ENCODE measurements around the gene SMIM9. TPM values are rescaled to one million over a fixed set of nuclear protein-coding genes. Genes with fewer than 3 reads are reported as not detected.

The SMIM9 gene
- total RNA-seq, 2 experiments from 2014 or later = 0.26 TPM; not detected in 1

DNA sequence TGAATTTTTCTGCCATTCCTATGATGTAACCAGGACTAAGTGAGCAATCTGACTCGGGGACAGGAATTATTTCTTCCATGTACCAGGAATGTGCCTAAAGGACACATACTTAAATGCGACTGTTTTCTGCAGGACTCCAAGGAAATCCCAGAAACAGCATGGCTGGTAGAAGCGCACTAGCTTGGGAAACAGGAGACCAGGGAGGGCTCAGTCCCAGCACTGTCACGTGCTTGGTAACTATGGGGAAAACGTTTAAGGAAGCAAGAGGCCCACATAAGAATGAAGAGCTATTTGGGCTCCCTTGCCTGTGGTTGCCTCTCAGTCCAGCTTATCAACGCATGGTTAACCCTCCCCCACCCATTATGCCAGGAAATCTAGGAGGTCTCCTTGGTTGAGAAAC, 48.7 kb downstream of the SMIM9 start:
- no peak for DNase-seq
- Mint-ChIP-seq H3K9me3 (ENCODE audit: low read depth) (no peaks in the 10 kb centered on the region), H3K4me1 (peaks cover 29% of the 10 kb centered on the region), H3K36me3 (peaks cover 44% of the 10 kb centered on the region), H3K4me3 (no peak overlapping the region), H3K27ac (no peak overlapping the region), H3K27me3 (no peaks in the 10 kb centered on the region)
- ATAC-seq = no peak
- CTCF ChIA-PET = no interaction called here

DNA sequence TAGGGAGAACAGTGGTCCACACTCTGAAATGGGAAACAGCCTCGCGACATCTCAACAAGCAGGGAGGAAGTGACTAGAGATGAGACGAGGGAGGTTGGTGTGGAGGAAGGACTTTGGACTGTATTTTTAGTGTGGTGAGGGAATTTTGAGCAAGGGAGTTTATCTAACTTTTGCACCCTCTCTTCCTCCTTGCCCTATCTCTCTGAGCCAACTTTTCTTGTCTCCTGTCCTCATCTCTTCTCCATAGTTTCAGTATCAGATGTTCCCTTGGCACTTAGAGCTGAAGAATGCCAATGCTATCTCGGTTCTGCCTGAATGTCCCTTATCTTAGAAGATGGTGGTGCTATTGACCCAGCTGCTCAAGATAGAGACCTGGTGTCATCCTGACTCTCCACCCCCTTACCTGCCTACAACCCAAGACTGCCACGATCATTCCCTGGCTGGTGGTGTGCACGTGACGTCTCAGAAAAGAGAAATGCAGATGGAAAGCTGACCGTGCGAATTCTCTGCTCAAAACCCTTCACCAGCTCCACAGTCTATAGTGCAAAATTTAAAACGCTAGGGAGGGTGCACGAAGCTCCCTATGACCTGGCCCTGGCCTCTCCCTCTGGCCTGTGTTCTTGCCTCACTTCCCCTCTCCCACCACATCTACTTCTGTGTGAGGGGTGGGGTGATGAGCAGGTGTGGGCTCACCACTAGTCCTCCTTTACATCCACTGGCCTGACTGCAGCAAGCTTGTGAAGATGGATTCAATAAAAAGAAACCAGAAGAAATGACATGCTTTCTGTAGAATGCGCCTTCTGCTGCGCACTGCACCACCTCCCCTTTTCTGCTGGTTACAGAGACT, 50.1 kb downstream of the SMIM9 start:
- H3K9me3 Mint-ChIP-seq (ENCODE audit: low read depth) = no peaks in the 10 kb centered on the region
- DNase-seq (no peak), ATAC-seq (no peak)
- H3K4me3 Mint-ChIP-seq = no peak overlapping the region
- CTCF ChIA-PET = interaction anchor here (0.7 kb wide), 1 partner anchor 27 kb away, joined by 3 read pairs; no protein-coding TSS in a partner anchor
- no peak overlapping the region for H3K27ac Mint-ChIP-seq
- H3K27me3 Mint-ChIP-seq = no peaks in the 10 kb centered on the region
- H3K36me3 Mint-ChIP-seq = peaks cover 39% of the 10 kb centered on the region
- peaks cover 29% of the 10 kb centered on the region for H3K4me1 Mint-ChIP-seq

DNA sequence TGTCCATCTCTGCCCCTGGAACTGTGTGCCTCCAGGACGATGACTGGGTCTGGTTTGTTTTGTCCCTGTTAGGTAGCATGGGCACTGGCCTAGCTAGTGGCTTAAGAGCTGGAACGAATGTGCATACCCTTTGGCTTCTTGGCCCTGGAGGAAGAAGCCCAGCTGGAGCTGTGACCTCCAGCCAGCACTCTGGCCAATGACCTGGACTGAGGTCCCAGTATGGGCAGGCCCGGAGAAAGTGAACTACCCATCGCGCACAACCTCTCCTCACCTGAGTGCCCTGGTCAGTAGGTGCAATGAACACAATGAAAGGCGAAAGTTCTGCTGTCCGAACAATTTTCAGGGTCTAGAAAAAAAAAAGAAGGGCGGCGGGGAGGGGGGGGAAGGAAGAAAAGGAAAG, 53.5 kb downstream of the SMIM9 start:
- H3K27ac Mint-ChIP-seq = no peak overlapping the region
- no peaks in the 10 kb centered on the region for H3K9me3 Mint-ChIP-seq (ENCODE audit: low read depth)
- CTCF ChIA-PET = interaction anchor here (1.5 kb wide), 1 partner anchor 18 kb away, joined by 4 read pairs; the partner anchor contains the start of gene DKC1
- DNase-seq = no peak
- H3K4me3 Mint-ChIP-seq = no peak overlapping the region
- H3K27me3 Mint-ChIP-seq = no peaks in the 10 kb centered on the region
- peaks cover 26% of the 10 kb centered on the region for H3K4me1 Mint-ChIP-seq
- no peak for ATAC-seq
- H3K36me3 Mint-ChIP-seq = peaks cover 38% of the 10 kb centered on the region

DNA sequence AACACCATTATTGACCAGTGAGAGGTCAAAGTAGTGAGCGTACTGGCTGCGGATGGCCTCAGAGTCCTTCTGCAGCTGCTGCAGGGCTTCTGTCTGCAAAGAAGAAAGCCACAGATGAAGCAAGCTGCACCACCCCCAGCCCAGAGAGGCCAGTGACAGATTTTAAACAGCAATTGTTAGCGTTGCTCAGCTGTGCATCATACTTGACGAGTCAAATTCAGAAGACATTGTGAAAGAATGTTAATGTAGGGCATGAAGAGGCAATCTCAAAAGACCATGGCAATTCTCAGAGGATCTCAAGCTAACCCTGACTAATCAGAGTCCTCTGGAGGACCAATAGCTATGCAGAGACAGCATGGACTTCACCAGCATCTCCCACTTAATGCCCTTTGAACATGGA, 55.2 kb downstream of the SMIM9 start:
- H3K27me3 Mint-ChIP-seq = no peaks in the 10 kb centered on the region
- no peak for ATAC-seq
- peaks cover 42% of the 10 kb centered on the region for H3K36me3 Mint-ChIP-seq
- CTCF ChIA-PET = no interaction called here
- no peak for DNase-seq
- peaks cover 23% of the 10 kb centered on the region for H3K4me1 Mint-ChIP-seq
- no peak overlapping the region for H3K4me3 Mint-ChIP-seq
- no peak overlapping the region for H3K27ac Mint-ChIP-seq
- H3K9me3 Mint-ChIP-seq (ENCODE audit: low read depth) = no peaks in the 10 kb centered on the region

DNA sequence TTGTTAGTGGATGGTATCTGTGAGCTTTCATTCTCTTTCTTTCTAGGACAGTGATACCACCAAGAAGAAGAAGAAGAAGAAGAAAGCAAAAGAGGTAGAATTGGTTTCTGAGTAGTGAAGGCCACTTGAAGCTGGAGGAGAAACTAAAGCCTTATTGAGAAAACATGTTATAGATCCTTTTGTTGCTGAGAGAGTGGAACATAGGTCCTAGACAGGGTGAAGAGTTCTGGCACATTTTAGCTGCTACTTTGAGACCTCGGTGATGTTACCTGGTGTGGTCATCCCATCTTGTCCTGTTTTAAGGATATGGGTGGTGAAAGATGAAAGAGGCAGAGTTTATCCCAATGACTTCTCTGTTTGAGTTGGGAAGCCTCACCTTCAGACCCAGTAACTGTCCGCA, 57.7 kb downstream of the SMIM9 start:
- H3K4me1 Mint-ChIP-seq = peaks cover 18% of the 10 kb centered on the region
- CTCF ChIA-PET = interaction anchor here (1.1 kb wide), 1 partner anchor 22 kb away, joined by 3 read pairs; no protein-coding TSS in a partner anchor
- H3K4me3 Mint-ChIP-seq = no peak overlapping the region
- H3K36me3 Mint-ChIP-seq = peaks cover 45% of the 10 kb centered on the region
- ATAC-seq (no peak), DNase-seq (no peak)
- no peaks in the 10 kb centered on the region for H3K9me3 Mint-ChIP-seq (ENCODE audit: low read depth)
- H3K27me3 Mint-ChIP-seq = no peaks in the 10 kb centered on the region
- peak overlapping the region; percentile 28 for H3K27ac Mint-ChIP-seq

DNA sequence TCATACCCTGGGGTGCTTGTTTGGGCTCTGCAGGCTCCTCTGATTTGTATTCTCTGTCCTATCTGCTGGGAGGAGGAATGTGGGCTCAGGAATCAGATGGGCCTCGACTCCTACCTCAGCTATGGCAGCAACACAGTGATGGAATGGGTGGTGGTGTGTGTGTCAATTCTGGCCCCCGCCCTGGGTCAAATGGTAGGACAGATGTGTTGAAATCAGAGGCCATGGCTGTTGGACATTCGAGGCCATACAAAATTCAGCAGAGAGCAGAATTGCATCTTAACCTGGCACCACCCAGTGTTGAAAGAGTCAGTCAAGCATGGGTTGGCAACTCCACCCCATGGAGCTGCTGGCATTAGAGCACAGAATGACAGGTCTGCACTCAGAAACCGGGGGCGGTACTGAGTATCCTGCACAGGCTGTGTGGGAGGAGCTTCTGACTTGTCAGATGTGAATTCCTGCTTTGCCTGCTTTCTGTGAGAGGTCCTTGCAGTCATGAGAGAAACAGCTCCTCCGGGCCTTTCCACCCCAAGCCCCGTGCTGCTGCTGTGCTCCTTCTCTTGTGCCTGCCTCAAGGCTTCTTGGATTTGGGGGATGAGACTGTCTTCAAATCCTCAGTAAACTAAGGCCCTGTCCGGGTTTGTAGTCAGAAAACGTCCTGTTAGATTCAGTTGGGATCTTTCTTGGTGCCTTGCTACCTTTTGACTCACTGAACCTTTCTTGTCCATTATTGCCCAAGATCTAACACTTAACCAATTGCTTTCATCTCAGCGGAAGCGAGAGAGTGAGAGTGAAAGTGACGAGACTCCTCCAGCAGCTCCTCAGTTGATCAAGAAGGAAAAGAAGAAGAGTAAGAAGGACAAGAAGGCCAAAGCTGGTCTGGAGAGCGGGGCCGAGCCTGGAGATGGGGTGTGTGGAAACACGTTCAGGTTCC, 58.8 kb downstream of the SMIM9 start:
- Mint-ChIP-seq H3K27me3 (no peaks in the 10 kb centered on the region), H3K27ac (no peak overlapping the region), H3K4me3 (no peak overlapping the region), H3K36me3 (peaks cover 48% of the 10 kb centered on the region), H3K9me3 (ENCODE audit: low read depth) (no peaks in the 10 kb centered on the region), H3K4me1 (peaks cover 22% of the 10 kb centered on the region)
- ATAC-seq (no peak), DNase-seq (no peak)
- CTCF ChIA-PET = interaction anchor here (1.1 kb wide), 1 partner anchor 23 kb away, joined by 3 read pairs; no protein-coding TSS in a partner anchor

DNA sequence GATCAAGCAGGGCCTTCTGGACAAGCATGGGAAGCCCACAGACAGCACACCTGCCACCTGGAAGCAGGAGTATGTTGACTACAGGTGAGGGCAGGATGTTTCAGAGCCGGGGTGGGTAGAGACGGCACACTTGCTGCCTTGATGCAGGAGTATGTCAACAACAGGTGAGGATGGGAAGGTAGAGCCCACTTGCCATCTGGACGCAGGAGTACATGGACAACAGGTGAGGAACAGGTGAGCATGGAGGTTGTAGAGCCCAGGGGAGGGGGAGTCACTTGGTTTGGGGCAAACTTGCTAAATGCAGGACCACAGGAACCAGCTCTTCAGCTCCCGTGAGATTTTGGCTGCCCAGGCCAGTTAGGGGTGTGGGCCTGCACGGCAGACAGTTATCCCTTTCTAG, 59.8 kb downstream of the SMIM9 start:
- peaks cover 24% of the 10 kb centered on the region for H3K4me1 Mint-ChIP-seq
- H3K27me3 Mint-ChIP-seq = no peaks in the 10 kb centered on the region
- H3K27ac Mint-ChIP-seq = no peak overlapping the region
- H3K36me3 Mint-ChIP-seq = peaks cover 53% of the 10 kb centered on the region
- no peaks in the 10 kb centered on the region for H3K9me3 Mint-ChIP-seq (ENCODE audit: low read depth)
- DNase-seq (no peak), ATAC-seq (no peak)
- CTCF ChIA-PET = no interaction called here
- H3K4me3 Mint-ChIP-seq = no peak overlapping the region

Other genes with a start within 250 kb of the SMIM9 start
- not detected for gene CTAG1A, start 249.5 kb downstream of the SMIM9 start, total RNA-seq
- not detected for gene CTAG1B, start 215.4 kb downstream of the SMIM9 start, total RNA-seq
- 10 to 100 TPM; 30.3 to 31.6 TPM for gene CTAG2, start 181.1 kb downstream of the SMIM9 start, total RNA-seq
- 10 to 100 TPM; 20.0 to 26.6 TPM for gene GAB3, start 83.6 kb downstream of the SMIM9 start, total RNA-seq
- 100 to 1,000 TPM in 1 of 2 experiments, 10 to 100 TPM in 1; 81.0 to 116 TPM for gene DKC1, start 71.8 kb downstream of the SMIM9 start, total RNA-seq
- 10 to 100 TPM; 29.0 to 37.4 TPM for gene MPP1, start 29.2 kb downstream of the SMIM9 start, total RNA-seq
- gene F8A1, start 51.7 kb upstream of the SMIM9 start, total RNA-seq = 10 to 100 TPM; 49.0 to 56.9 TPM
- 10 to 100 TPM; 12.7 to 15.0 TPM for gene F8, start 188.1 kb upstream of the SMIM9 start, total RNA-seq
- gene FUNDC2, start 192.2 kb upstream of the SMIM9 start, total RNA-seq = 10 to 100 TPM; 44.3 to 52.6 TPM
- gene CMC4, start 236.5 kb upstream of the SMIM9 start, total RNA-seq = 1 to 10 TPM; 3.4 to 3.7 TPM
- gene MTCP1, start 236.5 kb upstream of the SMIM9 start, total RNA-seq = 10 to 100 TPM; 23.1 to 25.3 TPM
- gene BRCC3, start 236.8 kb upstream of the SMIM9 start, total RNA-seq = 10 to 100 TPM; 25.2 to 33.4 TPM

Measured in activated CD8-positive, alpha-beta memory T cell treated with anti-CD3 and anti-CD28 coated beads, Interleukin-2, amount 10 ng/mL, durations not matched to agents 7 days and 5 days (primary cell).